Suprapubic skin (tissue), 4 donors: ENCODE measurements around the gene DOK6. TPM values are rescaled to one million over a fixed set of nuclear protein-coding genes. Genes with fewer than 3 reads are reported as not detected.

Experiments used
- DNase-seq, 2 donors: peaks; one replicate each; pipeline ENCODE4 v3.0.0-alpha.2; 2019; ENCODE audit warnings: low spot score in 2 of 2
- H3K27ac ChIP-seq: fragments of 200-600 bp; sonication (generic); one replicate; pipeline ENCODE4 v1.5.1; 2019
- H3K27me3 ChIP-seq: fragments of 200-600 bp; sonication (generic); one replicate; pipeline ENCODE4 v1.5.1; 2019
- H3K36me3 ChIP-seq: fragments of 200-600 bp; sonication (generic); one replicate; pipeline ENCODE4 v1.5.1; 2019
- H3K4me1 ChIP-seq: fragments of 200-600 bp; sonication (generic); one replicate; pipeline ENCODE4 v1.5.1; 2019
- H3K4me3 ChIP-seq: fragments of 200-600 bp; sonication (generic); one replicate; pipeline ENCODE4 v1.5.1; 2019; ENCODE audit warnings: mild to moderate bottlenecking
- H3K9me3 ChIP-seq: fragments of 200-600 bp; sonication (generic); one replicate; pipeline ENCODE4 v1.5.1; 2019
- EP300 ChIP-seq: sonication (generic); formaldehyde crosslinking; IDR thresholded peaks from one replicate; pipeline ENCODE4 v1.6.1; 2017; ENCODE audit warnings: antibody characterized with exemption
- POLR2A ChIP-seq, 2 donors: fragments of 450-650 bp; IDR thresholded peaks; one replicate each; pipeline ENCODE4 v1.6.1; 2017; ENCODE audit warnings: antibody characterized with exemption in 2 of 2, mild to moderate bottlenecking in 2 of 2, moderate library complexity in 2 of 2
- POLR2AphosphoS5 ChIP-seq, 3 donors: sonication (generic); formaldehyde crosslinking; IDR thresholded peaks; one replicate each; pipeline ENCODE4 v1.6.1; 2017; ENCODE audit warnings: antibody characterized with exemption in 3 of 3
- WGBS: methylation state at CpG from one replicate; pipeline ENCODE4 v1.1.5; 2018; 5-methylcytosine and 5-hydroxymethylcytosine counted together
- total RNA-seq, 4 donors: library from RNA; depleted of rRNA; stranded (reverse); fragments of >200 nt; gene quantifications; one replicate each; pipeline ENCODE4 v1.1.0, GENCODE V29; 2016
- TF ChIP-seq, protein P1 (sequence below), 2 donors: fragments of 200-600 bp in 1 of 2; fragments of 450-650 bp in 1 of 2; sonication (generic) in 1 of 2; IDR thresholded peaks; one replicate each; pipeline ENCODE4 v1.5.1; 2016 to 2019; ENCODE audit warnings: antibody characterized with exemption in 2 of 2, mild to moderate bottlenecking in 1 of 2, moderate library complexity in 1 of 2

Gene DOK6
- total RNA-seq, 4 donors from 2014 or later, result 0.21 to 0.80 (median 0.42) TPM; not detected in 1

DNA sequence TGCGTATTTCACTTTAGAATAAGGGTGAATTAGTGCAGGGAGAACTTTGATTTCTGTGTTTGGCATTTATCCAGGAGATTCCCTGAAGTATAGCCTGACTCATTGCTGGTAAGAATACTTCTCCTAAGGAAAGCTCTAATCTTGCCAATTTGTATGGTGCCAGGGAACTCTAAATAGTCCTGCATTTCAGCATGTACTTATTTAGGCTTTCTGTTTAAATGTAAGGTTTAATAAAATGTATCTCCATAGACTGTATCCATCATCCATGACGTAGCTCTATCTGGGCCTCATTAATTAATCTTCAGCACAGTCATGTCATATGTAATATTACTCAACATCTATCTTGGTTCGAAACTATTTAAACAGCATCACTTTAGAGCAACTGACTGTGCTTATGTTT, 127.7 kb downstream of the DOK6 start:
- DNase-seq, result no peak
- Histone ChIP-seq H3K27ac (no peak overlapping the region), H3K9me3 (no peaks in the 10 kb centered on the region), H3K27me3 (no peaks in the 10 kb centered on the region), H3K36me3 (no peaks in the 10 kb centered on the region), H3K4me1 (no peaks in the 10 kb centered on the region), H3K4me3 (no peak overlapping the region)
- TF ChIP-seq, protein P1, sequence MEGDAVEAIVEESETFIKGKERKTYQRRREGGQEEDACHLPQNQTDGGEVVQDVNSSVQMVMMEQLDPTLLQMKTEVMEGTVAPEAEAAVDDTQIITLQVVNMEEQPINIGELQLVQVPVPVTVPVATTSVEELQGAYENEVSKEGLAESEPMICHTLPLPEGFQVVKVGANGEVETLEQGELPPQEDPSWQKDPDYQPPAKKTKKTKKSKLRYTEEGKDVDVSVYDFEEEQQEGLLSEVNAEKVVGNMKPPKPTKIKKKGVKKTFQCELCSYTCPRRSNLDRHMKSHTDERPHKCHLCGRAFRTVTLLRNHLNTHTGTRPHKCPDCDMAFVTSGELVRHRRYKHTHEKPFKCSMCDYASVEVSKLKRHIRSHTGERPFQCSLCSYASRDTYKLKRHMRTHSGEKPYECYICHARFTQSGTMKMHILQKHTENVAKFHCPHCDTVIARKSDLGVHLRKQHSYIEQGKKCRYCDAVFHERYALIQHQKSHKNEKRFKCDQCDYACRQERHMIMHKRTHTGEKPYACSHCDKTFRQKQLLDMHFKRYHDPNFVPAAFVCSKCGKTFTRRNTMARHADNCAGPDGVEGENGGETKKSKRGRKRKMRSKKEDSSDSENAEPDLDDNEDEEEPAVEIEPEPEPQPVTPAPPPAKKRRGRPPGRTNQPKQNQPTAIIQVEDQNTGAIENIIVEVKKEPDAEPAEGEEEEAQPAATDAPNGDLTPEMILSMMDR (IDR thresholded peaks at IDR 0.05), result no peak
- TF ChIP-seq EP300, result no peak
- no peak for TF ChIP-seq POLR2AphosphoS5 (IDR thresholded peaks at IDR 0.05)
- TF ChIP-seq POLR2A (IDR thresholded peaks at IDR 0.05), result no peak
- 48% methylated on average over 3 of the region's 3 CpGs for WGBS

DNA sequence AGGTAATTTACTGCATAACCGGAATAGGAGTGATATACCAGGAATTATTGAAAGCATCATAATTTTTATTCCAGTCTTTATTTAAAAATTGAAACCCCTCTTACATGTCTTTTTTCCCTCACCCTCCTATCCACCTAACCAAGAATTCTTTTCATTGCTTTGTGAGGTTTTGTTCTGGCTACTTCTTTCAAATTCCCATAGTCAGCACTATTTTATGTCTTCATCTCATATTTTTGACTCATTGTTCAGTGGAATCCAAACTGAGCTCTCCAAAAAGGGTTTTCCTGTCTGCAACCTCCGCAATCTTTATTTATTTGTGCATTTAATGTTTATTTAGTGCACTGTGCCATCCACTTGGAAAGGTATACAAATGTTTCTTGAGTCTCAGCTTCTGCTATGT, 128.5 kb downstream of the DOK6 start:
- Histone ChIP-seq H3K4me3 (no peak overlapping the region), H3K27me3 (no peaks in the 10 kb centered on the region), H3K4me1 (no peaks in the 10 kb centered on the region), H3K9me3 (no peaks in the 10 kb centered on the region), H3K27ac (no peak overlapping the region), H3K36me3 (no peaks in the 10 kb centered on the region)
- DNase-seq, result no peak
- 74% methylated on average over 2 of the region's 2 CpGs for WGBS
- TF ChIP-seq, protein P1 (IDR thresholded peaks at IDR 0.05), result no peak
- no peak for TF ChIP-seq EP300

DNA sequence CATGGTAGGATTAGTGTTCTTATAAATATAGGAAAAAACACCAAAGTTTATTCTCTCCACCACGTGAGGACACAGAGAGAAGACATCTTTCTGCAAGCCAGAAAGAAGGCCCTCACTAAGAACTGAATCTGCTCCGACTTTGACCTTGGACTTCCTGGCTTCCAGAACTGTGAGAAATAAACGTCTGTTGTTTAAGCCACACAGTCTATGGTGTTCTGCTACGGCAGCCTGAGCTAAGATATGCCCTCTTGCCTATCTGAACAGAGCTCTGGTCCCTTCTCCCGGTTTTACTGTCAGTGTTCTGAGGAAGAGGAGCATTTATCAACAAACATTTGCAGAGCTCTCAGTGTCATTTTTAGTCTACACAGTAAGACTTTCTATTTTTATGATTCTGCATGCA, 131.3 kb downstream of the DOK6 start:
- no peaks in the 10 kb centered on the region for H3K36me3 ChIP-seq
- no peaks in the 10 kb centered on the region for H3K4me1 ChIP-seq
- WGBS, result 78% methylated on average over 5 of the region's 5 CpGs
- TF ChIP-seq EP300 (no peak), POLR2AphosphoS5 (IDR thresholded peaks at IDR 0.05) (no peak), POLR2A (IDR thresholded peaks at IDR 0.05) (no peak)
- TF ChIP-seq, protein P1 (IDR thresholded peaks at IDR 0.05), result no peak
- H3K9me3 ChIP-seq, result no peaks in the 10 kb centered on the region
- H3K27me3 ChIP-seq, result no peaks in the 10 kb centered on the region
- H3K27ac ChIP-seq, result no peak overlapping the region
- H3K4me3 ChIP-seq, result no peak overlapping the region
- no peak for DNase-seq

DNA sequence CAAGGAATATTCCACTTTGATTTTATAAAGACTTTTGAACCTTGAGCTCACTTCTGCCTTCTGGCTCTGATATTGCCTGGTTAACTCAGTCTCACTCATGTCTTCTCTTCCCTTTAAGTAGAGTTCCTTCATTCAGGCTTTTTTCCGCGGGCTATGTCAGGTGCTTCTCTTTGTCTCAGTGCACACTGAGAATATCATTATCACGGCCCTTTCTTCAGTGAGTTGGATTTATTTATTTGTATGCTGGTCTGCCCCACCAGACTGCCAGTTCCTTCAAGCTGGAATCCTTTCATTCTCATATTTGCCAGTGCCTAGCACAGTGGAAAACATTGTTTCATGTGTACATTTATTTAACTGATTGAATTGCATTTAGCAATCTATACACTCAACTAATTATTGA, 136.5 kb downstream of the DOK6 start:
- Histone ChIP-seq H3K4me1 (no peaks in the 10 kb centered on the region), H3K27me3 (no peaks in the 10 kb centered on the region), H3K27ac (no peak overlapping the region), H3K9me3 (no peaks in the 10 kb centered on the region), H3K36me3 (no peaks in the 10 kb centered on the region), H3K4me3 (no peak overlapping the region)
- WGBS, result 91% methylated on average over 3 of the region's 3 CpGs
- no peak for DNase-seq
- TF ChIP-seq POLR2AphosphoS5 (IDR thresholded peaks at IDR 0.05), result no peak
- TF ChIP-seq, protein P1 (IDR thresholded peaks at IDR 0.05), result no peak
- TF ChIP-seq POLR2A (IDR thresholded peaks at IDR 0.05), result no peak
- no peak for TF ChIP-seq EP300

DNA sequence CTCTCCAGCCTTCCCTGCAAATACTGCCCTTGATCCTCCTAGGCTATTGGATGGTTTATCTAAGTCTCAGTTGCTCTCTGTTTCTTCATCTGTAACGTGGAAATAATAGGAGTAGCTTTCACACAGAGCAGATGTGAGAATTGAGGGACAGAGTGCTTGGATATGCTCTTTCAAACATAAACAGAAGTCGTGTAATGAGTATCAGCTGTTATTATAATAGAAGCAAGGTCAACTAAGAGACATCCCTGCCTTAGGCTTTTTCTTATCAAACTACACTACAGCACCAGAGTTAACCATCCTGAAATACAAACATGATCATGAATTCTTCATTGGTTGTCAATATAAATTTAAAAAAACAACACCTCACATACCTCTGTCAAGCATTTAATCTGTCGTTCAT, 138.2 kb downstream of the DOK6 start:
- H3K36me3 ChIP-seq, result no peaks in the 10 kb centered on the region
- TF ChIP-seq, protein P1 (IDR thresholded peaks at IDR 0.05), result no peak
- TF ChIP-seq POLR2AphosphoS5 (IDR thresholded peaks at IDR 0.05) (no peak), EP300 (no peak), POLR2A (IDR thresholded peaks at IDR 0.05) (no peak)
- no peaks in the 10 kb centered on the region for H3K27me3 ChIP-seq
- no peaks in the 10 kb centered on the region for H3K9me3 ChIP-seq
- no peak for DNase-seq
- WGBS, result 37% methylated on average over 3 of the region's 3 CpGs
- H3K27ac ChIP-seq, result no peak overlapping the region
- H3K4me1 ChIP-seq, result no peaks in the 10 kb centered on the region
- H3K4me3 ChIP-seq, result no peak overlapping the region
